Upper lobe of left lung (tissue), 4 donors: ENCODE measurements around the gene MRPS24.

Experiments
- EP300 ChIP-seq, 4 donors: sonication (generic); formaldehyde crosslinking; IDR thresholded peaks; one replicate each; pipeline ENCODE4 v1.5.1; 2017; ENCODE audit warnings: antibody characterized with exemption in 4 of 4, control low read depth in 2 of 4
- POLR2A ChIP-seq, 4 donors: fragments of 450-650 bp; IDR thresholded peaks; one replicate each; pipeline ENCODE4 v1.5.1; 2016 to 2017; ENCODE audit warnings: antibody characterized with exemption in 4 of 4, mild to moderate bottlenecking in 2 of 4
- TF ChIP-seq, protein P1 (sequence below), 6 experiments: fragments of 450-650 bp in 4 of 6; fragments of 200-600 bp in 2 of 6; sonication (generic) in 2 of 6; IDR thresholded peaks; one replicate each; pipeline ENCODE4 v1.5.1; 2016 to 2019; ENCODE audit warnings: antibody characterized with exemption in 6 of 6

DNA sequence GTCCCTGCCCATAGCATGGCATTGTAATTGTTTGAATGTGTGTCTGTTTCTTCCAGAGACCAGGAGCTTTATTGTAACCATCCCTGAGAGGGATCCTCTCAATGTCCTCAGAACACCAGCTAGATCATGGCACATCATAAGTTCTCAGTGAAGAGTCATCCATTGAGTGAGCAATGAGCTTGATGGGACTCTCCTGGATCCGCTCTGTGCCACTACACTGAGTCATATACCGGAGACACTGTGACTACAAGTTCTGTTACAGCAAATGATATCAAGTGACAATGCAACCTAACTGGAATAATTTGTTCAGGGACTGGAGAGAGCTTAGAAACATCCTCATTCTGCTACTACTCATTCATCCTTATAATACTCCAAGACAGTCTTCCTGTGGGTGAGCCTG is 25.1 kb downstream of the MRPS24 start:
- TF ChIP-seq POLR2A (IDR thresholded peaks at IDR 0.05) (no peak), EP300 (IDR thresholded peaks at IDR 0.05) (no peak)
- TF ChIP-seq, protein P1, sequence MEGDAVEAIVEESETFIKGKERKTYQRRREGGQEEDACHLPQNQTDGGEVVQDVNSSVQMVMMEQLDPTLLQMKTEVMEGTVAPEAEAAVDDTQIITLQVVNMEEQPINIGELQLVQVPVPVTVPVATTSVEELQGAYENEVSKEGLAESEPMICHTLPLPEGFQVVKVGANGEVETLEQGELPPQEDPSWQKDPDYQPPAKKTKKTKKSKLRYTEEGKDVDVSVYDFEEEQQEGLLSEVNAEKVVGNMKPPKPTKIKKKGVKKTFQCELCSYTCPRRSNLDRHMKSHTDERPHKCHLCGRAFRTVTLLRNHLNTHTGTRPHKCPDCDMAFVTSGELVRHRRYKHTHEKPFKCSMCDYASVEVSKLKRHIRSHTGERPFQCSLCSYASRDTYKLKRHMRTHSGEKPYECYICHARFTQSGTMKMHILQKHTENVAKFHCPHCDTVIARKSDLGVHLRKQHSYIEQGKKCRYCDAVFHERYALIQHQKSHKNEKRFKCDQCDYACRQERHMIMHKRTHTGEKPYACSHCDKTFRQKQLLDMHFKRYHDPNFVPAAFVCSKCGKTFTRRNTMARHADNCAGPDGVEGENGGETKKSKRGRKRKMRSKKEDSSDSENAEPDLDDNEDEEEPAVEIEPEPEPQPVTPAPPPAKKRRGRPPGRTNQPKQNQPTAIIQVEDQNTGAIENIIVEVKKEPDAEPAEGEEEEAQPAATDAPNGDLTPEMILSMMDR (IDR thresholded peaks at IDR 0.05), result no peak
